NCI-H1105 treated with DMSO at 0.1 percent for 48 hours (cell line): ENCODE results near the gene GPR87.
A peak's percentile ranks its signal among the peaks of the same experiment; 100 is the strongest.

Source experiments
- DNase-seq: peaks from one replicate; lab custom pipeline; 2025; lab: John Stamatoyannopoulos, UW

The GPR87 gene, protein sequence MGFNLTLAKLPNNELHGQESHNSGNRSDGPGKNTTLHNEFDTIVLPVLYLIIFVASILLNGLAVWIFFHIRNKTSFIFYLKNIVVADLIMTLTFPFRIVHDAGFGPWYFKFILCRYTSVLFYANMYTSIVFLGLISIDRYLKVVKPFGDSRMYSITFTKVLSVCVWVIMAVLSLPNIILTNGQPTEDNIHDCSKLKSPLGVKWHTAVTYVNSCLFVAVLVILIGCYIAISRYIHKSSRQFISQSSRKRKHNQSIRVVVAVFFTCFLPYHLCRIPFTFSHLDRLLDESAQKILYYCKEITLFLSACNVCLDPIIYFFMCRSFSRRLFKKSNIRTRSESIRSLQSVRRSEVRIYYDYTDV

DNA sequence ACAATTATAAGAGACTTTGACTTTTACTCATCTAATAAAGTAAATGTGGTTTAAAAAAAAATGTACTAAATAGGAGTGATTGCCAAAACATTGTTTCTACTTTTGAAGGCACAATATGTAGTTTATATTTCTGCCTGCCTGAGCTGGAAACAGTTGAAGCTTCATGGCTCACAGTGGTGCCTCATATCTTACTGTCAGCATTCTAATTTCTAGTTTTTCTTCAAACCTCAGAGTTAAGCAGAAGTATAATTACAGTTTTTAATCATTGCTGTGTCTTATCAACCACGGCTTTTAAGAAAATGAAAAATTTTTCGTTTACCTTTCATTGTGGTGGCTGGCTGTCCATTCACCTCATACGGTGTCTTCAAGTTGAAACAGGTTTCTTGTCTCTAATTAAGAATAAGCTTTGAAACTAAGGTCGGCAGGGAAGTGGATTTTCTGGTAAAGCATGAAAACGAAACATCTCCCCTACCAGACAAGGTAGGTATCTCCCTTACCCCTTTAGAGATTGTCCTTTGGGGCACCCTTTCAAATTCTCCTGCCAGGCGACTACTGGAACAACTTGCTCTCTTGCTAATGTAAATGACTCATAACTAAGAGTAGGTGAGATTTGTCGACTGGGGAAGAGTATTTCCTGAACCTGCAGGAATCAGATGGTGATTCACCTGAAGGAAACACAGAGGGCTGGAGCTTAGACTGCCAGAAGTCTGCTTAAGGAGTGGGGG is at the start of gene GPR87:
TSS of gene GPR87 (minus strand) at position 554 of the 725 bp plus-strand sequence. CDS start 16,720 bp downstream, outside the sequence.
- DNase-seq, result no peak

DNA sequence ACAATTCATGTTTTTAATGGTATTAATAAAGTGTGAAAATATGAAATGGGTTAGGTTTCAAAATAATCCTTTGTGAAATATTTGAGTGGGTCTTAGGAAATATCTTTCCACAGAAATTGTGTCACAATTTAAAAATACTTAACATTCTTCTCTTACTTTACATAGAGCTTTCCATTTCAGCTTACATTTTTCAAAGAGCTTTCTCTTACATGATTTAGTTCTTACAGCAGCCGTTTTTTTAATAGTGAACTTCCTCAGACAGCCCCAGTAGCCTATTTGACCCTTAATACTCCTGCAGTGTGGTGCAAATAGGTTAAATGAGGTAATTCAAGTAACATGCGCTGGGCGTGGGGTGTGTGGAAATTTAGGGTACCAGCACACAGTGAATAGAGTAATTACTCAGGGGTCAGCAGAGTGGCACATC is 46.1 kb upstream of the GPR87 start:
- DNase-seq, result no peak

DNA sequence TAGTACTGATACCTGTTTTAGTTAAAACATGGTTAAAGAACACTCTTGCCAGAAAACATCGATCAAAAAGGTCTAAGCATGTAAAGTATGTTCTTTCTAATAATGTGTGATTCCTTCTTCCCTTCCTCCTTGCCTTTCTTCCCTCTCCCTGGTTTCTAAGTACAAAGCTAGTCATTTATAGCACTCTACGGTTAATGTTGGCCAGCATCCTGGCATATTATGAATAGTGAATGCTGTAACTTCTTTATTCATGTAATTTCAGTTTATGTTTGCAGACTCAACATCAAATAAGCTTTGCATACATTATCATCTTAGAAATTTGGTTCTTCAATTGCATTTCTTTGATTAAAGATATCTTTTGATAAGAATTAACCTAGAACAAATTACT is 40.8 kb upstream of the GPR87 start:
- DNase-seq, result no peak

DNA sequence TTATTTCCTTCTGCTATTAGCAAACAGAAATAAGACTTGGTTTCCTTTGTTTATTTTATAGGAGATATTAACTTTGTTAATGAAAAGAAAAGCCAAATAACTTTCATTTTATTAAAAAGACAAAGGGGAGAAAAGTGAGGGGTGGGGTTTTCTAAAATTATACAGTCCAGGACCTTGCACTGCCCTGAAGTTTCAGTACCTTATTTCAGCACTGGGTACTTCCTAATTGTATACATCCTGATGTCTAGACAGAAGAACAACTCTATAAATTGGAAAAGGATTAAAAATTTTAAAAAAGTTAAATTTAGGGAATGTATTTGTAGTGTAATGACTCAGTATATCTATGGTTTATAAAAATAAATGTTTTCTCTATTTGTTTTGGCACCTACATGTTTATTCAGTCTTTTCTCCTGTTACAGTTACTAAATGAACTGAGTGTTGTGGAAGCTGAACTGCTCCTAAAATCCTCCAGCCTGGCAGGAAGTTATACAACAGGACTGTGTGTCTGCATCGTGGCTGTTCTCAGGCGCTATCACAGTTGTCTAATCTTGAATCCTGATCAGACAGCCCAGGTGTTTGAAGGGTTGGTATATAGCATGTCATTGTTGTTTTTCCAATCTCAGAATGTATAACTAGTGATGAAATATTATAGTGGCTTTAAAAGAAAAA is 40.3 kb upstream of the GPR87 start:
- DNase-seq, result no peak

DNA sequence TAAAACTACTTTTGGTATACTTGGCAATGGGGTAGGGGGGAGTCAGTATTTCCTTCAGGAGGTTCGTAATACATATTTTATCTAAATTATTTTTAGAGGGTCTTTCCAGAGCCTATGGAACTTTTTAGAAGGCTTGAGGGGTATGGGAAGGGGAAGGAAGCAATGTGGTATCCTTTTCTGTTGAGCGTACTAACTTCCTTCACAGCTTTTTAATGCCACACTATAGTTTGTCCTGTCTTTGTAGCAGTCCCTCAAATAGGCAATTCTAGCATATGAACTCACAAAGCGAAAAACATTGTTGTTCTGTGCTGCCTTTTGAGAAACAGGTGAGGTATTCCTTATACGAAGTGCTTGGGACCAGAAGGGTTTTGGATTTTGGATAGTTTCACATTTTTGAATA is 35.0 kb upstream of the GPR87 start:
- DNase-seq, result no peak

DNA sequence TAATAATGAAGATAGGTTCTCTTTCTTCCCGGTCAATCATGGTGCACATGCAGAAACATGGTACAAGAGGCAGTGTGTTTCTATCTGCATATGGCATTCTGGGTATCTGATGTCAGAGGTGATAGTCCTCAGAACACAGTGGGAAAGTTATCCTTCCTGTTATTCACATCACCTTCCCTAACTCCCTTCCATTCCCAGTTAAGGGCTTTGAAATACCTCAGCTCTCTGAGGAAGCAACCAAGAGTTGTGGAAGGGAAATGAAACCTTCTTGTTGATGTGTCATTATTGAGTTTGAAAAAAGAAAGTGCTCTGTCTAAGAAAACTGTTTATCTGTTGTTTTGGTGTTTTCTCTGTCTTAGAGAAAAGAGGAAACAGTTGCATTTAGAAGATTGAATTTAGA is 34.6 kb upstream of the GPR87 start:
- no peak for DNase-seq

DNA sequence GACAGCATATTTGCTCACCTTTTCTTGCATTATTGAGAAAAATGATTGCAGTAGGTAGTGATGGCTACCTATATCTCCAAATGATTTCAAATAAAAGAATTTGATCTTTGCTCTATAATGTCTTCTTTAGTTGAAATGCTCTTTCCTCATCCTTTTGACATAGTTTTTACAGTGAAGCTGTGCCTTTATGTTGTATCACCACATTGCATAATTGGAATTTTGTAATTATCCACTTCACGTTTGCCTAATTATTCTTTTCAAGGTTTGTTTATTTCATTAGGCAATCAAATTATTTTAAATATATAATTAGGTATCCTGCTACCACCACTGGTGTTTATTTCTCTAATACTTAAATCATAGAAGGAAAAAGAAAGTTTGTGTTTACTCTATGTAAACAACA is 34.0 kb upstream of the GPR87 start:
- peak; percentile 23 for DNase-seq

DNA sequence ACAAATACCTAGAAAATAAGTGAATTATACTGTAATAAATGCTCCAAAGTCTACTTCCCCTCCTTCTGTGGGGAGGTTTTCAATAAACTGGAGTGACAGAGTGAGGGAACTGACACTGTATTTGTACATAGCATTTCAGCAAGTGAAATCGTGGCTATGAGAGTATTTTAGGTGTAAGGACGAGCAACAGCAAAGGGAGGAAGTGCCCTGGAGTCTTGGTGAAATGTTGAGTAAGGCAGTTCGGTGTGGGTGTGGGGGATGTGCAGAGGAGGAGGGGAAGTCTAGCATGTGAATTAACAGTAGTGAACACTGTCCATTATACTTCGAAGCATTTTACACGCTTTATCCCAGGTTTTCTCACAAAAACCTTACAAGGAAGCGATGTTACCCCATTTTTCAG is 30.8 kb upstream of the GPR87 start:
- no peak for DNase-seq

DNA sequence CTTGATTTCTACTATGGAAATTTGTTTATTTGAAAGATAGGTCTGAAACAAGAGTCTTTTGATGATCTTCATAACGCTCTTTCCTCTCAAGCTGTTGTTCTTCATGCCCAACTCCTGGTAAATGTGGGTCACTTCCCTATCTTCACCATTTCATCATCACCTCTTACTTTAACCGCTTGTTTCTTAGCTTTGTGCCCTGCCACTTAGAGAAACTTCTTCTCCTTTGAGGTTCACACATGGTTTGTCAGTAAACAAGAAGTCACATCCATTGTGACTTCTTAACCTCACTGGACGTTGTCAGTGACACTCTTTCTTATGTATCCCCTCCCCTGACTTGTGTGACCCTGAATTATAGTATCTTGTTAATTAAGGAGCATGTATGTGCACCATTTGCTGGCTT is 29.7 kb upstream of the GPR87 start:
- DNase-seq, result no peak

DNA sequence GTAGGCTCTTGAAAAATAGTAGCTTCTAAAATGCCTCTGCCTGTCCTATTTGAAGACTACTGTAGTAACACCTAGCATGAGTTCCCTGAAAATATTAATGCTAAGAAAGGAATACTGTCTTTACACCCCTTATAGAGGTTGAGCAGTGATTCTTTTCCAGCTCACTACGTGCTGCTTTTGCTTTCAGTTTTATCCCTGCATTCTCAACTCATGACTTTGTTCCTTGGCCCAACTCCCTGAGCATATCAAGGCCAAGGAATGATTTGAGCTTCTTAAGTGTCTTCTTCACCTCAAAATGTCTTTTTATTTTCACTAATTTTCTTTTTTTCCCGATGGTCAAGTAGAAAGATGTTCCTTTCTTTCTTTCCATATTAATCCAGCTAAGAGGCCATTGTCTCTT is 29.2 kb upstream of the GPR87 start:
- no peak for DNase-seq

DNA sequence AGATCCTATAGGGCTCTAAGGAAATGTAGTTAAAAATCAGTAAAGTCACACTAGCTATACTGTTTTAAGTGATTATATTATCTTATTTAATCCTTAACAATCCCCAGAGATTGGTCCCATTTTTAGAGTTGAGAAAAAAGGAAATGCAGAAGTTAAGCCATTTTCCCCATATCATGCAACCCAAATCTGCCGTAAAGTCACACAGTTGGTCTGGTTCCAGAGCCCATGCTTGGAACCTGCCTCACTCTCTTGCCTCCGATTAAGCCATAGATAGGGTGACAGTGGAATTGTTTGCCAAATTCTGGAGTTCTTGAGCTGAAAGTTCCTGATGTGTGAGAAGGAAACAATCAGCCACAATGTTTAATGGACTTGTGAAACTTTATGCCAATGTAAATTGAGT is 15.1 kb upstream of the GPR87 start:
- DNase-seq, result no peak

DNA sequence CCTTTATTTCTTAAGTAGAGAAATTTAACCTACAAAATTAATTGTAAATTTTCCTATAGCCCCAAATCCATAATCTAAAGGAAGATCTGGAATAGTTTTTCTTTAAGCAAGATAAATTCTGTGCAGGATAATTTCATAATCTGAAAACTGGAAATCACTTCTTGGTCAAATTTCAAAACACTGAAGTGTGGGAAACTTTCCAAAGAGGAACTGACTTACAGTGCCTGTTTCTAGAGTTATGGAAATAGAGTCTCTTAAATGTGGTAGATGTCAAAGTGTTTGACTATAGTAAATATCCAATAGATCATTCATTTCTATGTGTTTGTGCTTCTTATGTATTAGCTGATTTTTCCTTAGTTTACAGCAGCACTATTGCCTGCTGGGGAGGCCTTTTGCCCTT is 14.3 kb upstream of the GPR87 start:
- no peak for DNase-seq

DNA sequence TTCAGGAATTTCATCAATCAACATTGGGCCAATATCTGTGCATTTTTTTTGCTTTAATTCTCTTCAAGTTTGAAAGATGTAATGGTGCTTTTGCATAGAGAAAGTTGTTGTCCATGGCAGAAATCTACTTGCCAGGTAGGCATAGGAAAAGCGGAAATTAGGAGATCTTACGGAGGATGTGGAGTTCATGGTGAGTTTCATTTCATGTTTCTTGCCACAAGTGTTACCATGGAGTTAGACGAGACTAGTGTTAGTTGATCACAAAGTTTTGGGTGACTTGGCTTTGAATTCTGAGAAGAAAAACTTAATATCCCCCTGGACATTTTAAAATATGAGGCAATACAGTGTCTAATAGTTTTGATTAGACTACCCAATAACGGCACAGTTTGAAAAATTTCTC is 13.8 kb upstream of the GPR87 start:
- no peak for DNase-seq

DNA sequence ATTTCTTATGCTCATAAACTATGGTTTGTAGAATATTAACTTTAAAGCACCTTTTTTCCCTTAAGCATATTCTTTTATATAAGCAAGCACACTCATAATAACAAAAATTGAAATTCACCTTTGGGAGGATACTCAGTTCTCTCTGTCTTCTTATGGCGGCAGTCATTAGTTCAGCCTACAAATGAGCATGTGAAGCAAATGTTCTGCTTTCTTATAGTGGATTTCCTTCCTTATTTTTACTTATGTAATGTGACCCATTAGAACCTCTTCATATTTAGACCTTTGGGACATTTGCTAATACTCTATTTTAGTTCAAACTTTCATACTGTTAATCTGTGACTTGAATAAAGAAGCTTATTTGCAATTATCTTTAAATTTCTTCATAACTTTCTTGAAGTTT is 12.7 kb upstream of the GPR87 start, which contains the start of gene P2RY13:
TSS of gene P2RY13 (minus strand) at position 187 of the 400 bp plus-strand sequence. CDS start at position 166, 21 bp downstream.
- DNase-seq, result no peak

DNA sequence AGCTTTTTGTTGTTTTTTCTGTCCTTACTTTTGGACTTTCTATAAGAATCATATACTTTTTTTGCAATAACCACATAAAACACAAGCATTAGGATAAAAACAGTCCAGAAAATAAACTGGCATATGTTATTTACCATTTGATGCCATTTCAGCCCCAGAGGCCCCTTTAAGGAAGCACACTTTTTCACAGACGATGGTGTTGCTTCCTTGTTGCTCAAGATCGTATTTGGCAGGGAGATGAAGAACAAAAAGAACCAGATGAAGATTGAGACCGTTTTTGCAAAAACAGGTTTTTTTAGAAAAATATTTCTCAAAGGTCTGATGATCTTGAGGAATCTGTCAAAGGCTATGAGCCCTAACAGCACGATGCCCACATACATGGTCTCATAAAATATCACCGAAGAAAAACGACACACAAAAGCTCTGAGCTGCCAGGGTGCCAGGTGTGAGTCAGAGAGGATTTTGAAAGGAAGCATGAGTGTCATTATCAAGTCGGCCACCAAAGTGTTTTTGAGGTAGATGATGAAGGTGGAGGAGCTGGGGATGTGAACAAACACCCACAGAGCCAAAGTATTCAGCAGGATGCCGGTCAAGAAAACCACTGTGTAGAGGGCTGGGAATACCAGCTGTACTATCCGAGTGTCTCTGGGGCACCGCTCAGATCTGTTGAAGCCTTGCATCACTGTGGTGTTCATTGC is 11.8 kb upstream of the GPR87 start:
- DNase-seq, result no peak

DNA sequence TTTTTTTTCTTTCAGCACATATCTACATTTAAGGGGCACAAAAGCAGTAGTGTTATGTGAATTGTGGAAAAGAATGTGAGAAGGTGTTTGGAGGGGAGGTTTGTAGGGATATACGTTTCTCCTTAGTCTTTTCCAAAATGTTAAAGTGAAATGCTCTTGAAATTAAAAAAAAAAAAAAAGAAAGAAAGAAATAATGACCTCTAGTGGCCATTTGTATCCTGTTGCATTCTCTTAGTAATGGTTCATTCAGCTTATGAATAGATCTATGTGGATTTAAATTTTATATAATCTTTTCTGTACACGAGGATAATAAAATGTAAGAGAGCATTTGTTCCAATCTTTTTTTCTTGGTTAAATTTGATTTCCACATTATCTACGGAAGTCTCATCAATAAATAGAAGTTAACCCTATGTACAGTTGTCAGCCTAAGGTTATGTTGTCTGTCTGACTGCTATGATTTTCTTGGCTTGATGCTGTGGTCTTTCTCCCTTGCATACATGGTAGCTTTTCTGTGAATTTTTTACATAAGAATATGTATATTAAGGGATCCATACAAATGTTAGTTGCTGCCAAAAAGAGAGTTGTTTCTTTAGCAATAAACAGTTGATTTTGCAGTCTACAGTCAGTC is 11.1 kb upstream of the GPR87 start:
- DNase-seq, result peak; percentile 56

DNA sequence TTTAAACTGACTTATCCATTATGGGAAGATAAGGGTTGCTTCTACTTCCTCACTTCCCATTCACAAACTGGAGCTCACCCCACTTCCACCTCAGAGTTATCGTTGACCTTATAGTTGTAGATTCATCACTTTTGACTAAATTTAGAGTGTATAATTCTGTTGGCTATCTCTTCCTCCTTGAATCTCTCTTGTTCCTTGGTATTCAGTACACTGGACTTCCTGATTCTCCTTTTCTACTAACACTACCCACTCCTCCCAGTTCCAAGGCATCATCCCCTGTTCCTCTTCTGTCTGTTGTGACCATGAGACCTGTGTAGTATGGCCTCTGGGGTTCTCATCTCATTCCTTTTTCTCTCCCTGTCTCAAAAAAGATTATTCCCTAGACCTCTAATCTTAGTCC is 5.9 kb upstream of the GPR87 start:
- no peak for DNase-seq

DNA sequence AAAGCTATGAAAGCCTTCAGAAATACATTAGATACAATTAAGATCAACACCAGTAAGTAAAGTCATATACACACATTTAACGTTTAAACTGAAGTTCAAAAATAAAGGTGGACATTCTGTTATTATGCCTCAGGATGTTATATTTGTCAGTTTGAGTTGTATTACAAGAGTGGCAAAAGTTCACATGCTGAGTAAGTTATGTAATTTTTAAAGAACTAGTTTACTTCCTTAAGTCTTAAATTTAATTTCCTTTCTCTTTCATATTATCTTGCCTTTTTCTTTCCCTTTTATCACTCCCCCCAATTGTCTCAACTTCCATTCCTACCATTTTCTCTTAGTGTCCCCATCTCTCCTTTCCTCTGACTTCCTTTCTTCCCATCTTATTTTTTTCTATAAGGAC is 4.9 kb upstream of the GPR87 start:
- DNase-seq, result no peak

DNA sequence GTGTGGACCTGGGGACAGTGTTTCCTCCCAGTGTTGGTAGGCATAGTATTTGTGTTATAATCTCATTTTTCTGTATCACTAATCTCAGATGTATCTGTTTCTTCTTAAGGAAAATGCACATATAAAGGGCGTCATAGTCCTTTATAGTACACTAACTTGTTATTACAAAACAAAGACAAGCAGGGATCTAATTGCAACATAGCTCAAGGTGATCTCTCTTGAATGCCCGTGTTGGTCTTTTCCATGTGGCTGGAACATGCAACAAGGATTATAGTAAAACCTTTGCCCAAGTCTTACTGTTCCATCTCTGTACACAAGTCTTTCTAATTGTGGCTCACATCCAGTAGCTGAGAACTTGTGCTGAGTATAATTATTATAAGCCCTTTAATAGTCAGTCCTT is 3.5 kb upstream of the GPR87 start:
- no peak for DNase-seq

DNA sequence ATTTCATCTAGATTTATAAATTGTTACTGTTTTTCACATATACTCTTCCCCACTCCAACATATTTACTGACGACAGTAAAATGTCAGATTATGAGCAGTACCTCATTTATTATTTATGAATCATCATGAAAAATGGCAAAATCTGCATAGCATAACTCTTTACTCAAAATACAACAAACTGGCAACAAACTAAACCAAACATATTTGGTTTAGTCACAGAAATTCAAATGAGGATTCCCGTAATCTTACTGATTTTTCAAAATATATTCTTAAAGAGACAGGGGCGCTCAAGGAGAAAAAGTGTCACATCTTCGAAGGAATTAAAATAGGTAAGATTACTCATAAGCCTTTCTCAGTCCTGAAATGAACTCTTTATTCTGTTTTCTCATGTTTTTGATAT is 3.0 kb upstream of the GPR87 start:
- DNase-seq, result no peak

DNA sequence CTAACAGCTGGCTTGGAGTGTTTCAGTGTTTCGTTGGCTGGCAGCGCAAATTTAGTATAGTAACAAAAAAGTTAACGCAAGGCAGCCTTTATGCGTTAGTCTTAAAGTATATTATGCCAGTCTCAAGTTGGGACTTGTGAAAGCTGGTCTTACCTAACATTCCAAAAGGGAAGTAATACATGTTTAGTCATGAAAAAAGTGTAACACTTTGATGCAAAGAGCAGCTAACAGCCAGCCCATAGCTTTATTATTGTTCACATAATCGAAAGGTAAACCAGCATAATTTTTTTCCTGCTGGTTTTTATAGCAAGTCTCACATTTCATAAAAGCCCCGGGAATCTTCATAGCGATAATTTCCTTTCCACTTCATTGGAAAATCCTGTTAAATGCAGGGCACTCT is 2.4 kb upstream of the GPR87 start:
- no peak for DNase-seq

DNA sequence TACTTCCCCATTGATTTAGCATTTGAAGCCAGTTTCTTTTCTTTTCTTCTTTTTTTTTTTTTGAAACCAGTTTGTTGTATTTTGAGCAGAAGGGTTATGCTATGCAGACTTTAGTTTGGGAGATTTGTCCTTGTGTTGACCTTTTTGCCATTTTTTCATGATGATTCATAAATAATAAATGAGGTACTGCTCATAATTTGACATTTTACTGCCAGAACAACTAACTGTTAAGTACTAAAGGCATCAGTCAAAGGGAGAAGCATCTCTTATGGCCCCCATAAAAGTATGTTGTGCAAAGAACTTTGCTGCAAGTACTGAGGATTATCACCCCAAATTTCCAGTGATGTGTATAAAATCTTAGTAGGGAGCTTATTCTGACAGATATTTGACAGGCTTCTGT is 1.7 kb upstream of the GPR87 start:
- no peak for DNase-seq
